SK-N-MC (cell line): Measurements from ENCODE around the gene SLC7A6OS.

Source experiments
- EZH2 ChIP-seq: fragments of 200-600 bp; sonication (generic); IDR thresholded peaks from one replicate; pipeline ENCODE4 v1.6.1; 2017; ENCODE audit warnings: antibody characterized with exemption
- FOXP2 ChIP-seq: optimal IDR thresholded peaks from 2 replicates; pipeline ENCODE3; 2011; ENCODE audit warnings: mild to moderate bottlenecking, moderate library complexity; ENCODE audit not compliant: insufficient read depth; ENCODE audit errors: extremely low read length, control extremely low read depth
- POLR2AphosphoS5 ChIP-seq: IDR thresholded peaks from 2 replicates; pipeline ENCODE4 v1.6.1; 2012; ENCODE audit warnings: mild to moderate bottlenecking, low read depth, low read length, borderline replicate concordance

GRCh38 chr16:68298312-68298711 lies 12.4 kb downstream of the SLC7A6OS start:
- TF ChIP-seq POLR2AphosphoS5 (no peak), EZH2 (no peak), FOXP2 (no peak)
